Endothelial cell of hepatic sinusoid (primary cell): Measurements from ENCODE around the gene POLN.

Experiments
- in situ Hi-C: cut with HindIII; loops from 2 replicates; pipeline ENCODE4 v1.10.0; 2017; ENCODE audit warnings: low sequenced_read_pairs

POLN gene

DNA sequence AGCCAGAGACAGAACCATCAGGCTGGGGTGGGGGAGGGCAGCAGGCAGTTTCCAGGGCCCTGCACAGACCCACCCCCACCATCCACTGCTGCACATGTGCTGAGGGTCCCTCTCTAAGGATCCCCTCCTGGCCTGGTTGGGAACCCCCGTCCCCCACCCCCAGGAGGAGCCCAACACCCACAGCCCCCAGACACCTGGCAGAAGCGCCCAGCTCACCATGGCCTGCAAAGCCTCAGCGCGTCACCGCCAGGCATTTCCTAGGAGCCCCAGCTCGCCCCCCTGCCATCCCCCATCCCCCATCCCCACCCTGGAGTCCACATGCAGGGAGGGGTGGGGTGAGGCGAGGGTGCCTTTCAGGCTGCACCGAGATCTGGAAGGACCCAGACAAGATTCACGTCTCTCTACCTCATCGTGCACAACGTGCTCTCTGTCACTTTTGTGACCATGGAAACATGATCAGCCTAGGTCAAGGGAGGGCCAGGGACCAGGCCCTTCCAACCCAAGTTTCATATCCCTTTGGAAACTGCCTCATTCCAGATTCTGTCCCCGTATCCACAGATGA, 10.7 kb upstream of the POLN start:
- in situ Hi-C loops = no loop called here

DNA sequence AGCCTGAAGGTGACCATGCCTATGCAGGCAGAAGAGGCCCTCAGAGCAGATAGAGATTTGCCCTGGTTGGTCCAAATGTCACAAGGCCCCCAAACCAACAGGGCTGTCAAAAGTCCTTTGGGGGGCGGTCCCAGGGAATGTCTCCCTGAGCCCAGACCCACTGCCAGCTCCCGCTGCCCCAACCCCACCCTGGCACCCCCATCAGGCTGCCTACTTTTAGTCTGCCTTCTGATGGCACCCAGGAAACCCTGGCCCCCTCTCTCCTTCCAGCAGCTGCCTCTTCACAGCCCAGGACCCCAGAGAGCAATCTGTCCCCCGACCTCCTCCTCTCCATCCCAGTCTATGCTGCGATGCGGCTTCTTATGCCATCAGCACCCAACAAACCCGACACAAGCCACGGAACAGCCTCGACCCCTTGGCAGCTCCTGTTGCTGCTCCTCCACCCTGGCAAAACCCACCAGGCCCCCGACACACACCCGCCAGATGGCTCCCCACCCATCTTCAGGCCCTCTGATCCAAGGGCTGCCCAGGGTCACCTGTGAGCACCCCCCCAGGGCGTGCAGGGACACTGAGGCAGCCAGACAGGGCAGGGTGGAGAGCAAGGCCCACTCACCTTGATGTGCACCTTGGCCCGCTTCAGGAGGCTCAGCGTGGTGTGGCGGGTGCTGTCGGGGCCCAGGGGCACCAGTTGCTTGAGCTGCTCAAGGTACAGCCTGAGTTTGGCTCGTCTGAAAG, 10.0 kb upstream of the POLN start:
- in situ Hi-C loops = no loop called here

DNA sequence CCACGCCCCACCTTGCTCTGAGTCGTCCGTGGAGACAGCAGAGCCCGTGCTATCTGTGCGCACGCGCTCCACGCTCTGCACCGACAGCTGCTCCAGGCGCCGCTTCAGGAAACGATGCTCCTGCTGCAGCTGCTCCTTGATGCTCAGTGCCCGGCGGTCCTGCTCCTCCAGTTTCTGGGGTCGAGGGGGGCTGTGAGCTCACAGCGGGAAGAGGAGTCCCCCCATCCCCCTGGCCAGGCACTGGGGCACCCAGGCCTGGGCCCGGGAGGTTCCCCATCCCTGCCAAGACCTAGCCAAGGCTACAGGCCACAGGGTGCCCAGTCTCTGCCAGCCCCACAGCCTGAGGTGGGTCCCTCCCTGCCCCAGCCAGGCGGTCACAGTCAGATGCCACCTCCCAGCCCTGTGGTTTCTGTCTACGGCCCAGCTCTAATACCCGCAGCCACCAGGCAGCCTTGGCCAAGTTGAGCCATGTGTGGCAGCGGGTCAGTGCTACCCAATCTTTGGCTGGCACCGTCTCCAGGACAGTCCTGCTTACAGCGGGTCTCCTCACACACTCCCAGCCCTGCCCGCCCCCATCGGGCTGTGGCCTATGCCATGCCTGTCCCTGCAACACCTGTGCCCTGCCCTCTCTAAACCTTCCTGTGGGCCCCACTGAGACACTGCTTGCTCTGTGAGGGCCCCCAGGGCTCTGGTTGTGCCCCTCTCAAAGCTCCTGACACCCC, 9.3 kb upstream of the POLN start:
- in situ Hi-C loops = no loop called here

DNA sequence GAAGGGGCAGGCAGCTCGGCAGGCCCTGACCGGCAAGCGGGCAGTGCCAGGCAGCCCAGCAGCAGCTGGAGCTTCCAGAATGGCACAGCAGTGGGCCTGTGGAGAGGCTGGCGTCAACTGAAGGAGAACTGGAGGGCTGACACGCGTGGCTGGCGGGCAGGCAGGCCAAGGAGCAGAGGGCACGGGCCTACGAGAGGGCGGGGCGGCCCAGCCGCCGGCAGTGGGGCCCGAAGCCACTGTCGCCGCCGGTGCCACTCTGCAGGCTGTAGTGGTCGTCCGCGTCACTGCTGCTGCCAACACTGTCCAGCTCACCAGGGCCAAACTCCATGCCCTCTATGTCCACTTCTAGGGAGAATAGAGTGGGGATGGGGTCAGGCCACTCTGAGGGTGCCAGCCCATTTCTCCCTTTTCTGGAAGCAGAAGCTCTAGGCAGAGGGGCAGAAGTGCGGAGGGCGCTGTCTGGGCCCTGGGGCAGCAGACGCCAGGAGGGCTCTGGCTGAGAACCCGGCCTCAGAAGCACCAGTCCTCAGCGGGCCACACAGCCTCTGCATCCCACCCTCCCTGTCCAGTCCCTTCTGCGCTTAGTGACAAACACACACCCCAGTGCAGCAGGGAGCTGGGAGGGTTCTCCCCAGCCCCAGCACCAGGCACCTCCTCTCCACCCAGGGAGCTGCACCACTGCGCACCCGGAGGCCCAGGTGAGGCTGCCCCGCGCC, 8.6 kb upstream of the POLN start:
- in situ Hi-C loops = no loop called here

DNA sequence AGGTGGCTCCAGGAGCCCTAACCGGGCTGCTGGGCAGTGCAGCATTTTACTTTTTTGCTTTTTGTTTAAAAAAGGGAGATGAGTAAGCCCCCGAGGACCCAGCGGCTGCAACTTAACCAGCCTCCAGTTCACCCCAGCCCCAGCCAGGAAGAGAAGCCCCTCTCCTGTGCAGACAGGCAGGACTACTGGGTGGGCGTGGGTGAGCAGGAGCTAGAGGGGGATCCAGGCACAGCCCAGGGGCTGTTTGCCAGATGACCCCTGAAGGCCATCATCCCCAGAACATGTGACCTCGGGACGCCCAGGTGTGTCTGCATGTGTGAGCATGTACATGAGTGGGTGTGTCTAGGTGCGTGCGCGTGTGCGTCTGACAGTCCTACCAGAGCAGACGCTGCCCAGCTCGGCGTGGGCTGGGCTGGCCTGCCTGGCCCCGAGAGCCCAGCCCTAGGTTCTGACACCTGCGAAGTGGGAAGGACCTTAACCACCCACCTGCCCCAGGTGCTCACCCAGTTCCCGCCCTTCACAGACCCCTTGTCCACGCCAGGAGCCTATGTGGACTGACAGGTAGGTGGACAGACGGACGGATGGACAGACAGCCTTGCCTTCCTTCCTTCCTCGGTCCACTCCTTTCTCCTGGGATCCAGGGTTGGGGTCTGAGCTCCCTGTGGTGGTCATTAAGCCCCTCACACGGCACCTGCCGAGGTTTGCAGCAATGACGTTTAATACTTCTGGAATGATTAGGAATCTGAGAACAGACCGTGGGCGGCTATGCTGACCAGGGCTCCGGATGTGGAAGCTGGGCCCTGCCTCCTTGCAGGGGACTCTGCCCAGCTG, 7.8 kb upstream of the POLN start:
- in situ Hi-C loops = loop anchor here (10.0 kb wide), 1 partner anchor 55 kb away; no protein-coding TSS in a partner anchor

DNA sequence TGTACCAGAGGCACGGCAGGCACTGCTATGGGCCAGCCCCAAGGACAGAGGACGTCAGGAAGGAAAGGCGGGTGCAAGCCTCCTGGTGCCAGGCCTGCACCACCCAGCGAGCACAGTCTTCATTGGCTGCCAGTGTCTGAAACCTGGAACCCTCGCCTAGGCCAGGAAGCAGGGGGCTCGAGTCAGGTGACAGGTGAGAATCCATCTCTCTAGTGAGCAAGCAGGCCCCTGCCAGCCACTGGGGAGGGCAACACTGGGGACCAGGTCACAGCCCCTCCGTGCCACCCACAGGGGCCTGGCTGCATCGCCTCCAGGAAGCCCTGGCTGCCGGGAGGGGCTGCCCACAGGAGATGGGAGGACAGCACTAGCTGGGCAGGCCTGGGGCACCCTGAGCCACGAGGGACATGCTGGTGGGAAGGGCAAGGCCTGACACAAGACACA, 6.9 kb upstream of the POLN start:
- in situ Hi-C loops = loop anchor here (10.0 kb wide), 1 partner anchor 56 kb away; no protein-coding TSS in a partner anchor

DNA sequence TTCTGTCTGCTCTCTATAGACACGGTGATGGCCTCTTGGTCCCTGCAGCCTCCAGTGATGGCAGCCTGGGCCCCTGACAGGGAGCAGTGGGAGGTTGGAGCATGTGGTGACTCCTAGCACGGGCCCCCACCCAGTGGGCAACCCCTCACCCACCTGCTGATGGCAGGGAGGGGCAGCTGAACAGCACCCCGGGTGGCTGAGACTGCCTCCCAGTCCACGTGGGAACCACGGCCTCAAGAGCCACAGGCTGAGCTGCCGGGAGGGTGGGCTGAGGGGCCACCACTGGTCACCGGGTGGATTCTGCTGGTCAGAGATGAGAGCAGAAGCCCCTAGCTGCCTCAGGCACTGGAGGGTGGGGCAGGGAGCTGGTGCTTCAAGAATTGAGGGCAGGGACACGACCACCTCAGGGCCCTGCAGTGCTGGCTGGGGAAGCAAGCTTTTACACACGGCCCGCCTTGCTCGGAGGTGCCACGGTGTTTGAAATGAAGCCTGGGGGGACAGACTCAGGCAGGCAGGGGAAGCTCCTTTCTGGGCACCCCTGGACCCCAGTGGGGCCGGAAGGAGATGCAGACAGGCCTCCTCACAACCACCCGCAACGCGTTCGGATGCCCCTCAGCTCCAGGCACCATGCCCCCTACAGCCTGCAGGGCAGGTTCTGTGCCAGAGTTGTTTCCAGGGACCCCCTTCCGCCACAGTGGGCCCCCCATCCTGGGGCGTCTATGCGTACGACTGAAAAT, 6.3 kb upstream of the POLN start:
- in situ Hi-C loops = loop anchor here (10.0 kb wide), 1 partner anchor 57 kb away; no protein-coding TSS in a partner anchor

DNA sequence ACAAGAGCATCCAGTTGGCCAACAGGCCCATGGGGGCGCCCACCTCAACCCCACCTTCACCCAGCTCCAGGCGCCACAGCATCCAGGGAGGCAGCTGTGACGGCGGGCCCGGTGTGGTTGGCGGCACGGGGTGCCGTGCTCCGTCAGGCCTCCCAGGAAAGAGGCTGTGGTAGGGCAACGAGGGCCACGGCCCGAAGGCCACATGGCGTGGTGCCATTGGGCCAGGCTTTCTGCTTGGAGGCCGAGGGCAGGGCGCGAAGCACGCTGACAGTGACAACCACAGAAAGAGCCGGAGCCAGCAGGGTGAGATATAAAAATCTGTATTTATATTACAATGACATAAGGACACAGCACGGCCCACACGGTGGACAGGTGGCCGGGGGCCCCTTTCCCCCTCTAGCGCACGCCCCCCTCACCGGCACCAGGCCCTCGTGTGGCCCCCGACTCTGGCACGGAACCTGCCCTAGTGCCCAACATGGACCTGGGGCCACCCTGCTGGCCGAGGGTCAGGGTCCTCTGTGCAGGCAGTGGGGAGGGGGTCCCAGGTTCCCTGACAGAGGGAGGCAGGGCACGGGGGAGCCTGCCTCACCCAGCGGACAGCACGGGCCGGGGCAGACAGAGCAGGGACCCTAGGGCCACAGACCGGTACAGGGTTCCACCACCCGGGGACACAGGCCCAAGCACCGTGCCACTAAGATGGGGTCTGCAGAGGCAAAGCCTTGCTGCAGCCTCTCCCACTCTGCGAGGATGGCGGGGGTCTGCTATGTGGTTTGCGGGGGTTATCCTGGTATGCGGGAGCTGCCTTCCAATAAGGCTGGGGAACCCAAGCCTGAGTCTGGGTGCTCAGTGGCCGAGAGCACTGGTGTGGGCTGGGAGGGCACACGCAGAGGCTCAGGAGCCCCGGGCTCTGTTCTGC, 5.5 kb upstream of the POLN start:
- in situ Hi-C loops = loop anchor here (10.0 kb wide), 1 partner anchor 57 kb away; no protein-coding TSS in a partner anchor

DNA sequence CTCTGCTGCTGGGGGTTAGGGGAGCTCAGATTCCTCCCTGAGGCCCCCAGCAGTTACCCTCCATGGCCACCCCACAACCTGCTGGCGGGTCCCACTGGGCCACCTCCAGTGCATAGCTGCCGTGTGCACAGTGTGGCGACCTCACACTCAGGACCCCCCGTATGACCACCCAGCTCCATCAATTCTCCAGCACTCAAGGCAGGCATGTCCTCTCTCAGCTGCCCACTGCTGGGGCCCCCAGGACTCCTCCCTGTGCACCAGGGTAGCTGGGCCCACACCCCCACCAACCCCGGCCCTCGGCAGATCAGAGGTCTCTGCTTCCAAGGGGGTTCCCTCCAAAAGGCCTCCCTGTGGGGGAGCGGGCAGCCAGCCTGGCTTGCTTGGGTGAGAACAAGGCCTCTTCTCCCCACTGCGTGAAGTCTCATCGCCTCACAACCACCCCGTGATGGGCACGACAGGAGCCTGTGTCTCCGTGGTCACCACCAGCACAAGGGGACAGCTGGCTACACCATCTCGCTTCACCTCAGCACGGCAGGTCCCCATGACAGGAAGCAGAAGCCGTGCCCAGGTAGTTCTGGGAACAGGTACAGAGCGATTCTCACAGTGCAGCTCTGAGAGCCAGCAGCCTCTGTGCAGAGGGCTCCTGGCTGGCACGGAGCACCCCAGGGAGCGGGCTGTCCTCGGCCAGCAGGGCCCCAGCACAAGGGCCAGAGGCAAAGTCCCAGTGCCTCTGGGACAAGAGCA, 4.6 kb upstream of the POLN start:
- in situ Hi-C loops = loop anchor here (10.0 kb wide), 1 partner anchor 58 kb away; no protein-coding TSS in a partner anchor

DNA sequence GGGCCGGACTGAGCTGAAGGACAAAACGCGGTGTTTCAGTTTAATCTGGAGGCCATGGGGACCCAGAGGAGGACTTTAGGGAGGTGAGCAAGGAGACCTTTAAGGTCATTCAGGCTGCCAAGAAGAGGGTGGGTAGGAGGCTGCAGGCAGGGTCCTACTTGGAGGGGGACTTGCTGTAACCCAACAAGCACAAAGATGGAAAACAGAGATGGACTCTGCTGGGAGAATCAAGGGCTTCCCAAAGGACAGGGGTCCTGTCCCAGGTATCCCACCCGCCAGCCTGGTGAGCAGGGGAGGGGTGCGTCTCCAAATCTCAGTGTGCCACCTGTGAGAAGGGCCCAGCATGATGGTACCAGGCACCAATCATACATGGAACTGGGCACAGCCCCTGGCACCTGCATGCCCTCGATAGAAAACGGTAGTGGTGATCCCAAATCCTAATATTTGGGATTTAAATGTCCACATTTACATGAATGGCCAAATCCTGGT, 3.9 kb upstream of the POLN start:
- in situ Hi-C loops = loop anchor here (10.0 kb wide), 1 partner anchor 59 kb away; no protein-coding TSS in a partner anchor

DNA sequence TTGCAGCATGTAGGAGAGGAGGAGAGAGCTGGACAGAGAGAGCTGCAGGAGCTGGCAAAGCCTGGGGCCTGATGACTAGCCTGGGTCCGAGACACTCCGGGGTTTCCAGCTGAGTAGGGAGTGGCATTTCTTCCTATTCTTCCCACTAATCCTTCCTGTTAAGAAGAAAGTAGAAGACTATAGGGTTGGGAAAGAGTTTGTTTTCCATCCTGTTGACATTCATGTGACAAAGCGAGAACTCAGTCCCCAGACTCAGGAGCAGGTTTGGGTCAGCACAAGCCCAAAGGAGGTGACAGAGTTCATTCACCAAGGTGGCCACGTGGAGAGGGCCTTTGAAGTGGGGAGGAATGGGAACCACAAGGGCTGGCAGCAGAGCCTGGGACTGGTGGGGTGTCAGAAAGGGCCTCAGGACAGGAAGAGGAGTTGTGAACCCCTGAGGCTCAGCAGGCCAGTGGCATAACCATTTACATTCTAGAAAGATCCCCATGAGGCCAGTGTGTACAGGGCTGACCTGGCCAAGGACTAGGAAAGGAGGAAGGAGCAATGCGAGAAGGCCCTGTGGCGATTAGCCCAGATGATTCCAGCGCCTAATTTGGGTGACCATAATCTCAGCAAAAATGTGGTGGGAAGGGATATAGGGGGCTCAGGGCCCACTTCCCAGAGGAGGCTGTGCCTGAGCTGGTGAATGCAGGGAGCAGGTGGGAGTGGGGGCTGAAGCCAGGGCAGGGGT, 3.3 kb upstream of the POLN start:
- in situ Hi-C loops = loop anchor here (10.0 kb wide), 1 partner anchor 60 kb away; no protein-coding TSS in a partner anchor

DNA sequence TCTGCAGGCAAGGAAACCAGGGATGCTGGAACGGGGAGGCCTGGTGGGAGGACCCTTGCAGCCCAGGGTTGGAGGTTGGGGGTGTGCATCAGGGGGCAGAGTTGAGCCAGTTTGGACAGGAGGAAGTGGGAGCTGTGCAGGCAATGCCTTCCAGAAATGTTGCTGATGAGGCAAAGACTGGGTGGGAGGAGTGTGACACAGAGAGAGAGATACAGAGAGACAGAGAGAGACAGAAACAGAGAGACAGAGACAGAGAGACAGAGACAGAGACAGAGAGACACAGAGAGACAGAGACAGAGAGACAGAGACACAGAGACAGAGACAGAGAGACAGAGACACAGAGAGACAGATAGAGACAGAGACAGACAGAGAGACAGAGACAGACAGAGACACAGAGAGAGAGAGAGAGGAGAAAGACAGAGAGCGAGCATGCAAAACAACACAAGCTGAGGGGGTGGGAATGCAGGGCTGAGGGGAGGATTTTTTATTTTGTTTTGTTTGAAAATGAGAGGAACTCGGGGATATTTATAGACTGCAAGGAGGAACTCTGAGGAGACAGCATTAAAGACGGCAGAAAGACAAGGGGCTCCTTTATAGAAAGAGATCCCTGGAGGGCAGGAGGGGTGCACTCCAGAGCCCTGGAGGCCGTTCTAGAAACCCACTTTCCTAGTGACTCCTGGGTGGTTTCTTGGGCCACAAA, 1.9 kb upstream of the POLN start:
- in situ Hi-C loops = loop anchor here (5.0 to 10.0 kb wide), 2 partner anchors 61 to 178 kb away; no protein-coding TSS in a partner anchor

DNA sequence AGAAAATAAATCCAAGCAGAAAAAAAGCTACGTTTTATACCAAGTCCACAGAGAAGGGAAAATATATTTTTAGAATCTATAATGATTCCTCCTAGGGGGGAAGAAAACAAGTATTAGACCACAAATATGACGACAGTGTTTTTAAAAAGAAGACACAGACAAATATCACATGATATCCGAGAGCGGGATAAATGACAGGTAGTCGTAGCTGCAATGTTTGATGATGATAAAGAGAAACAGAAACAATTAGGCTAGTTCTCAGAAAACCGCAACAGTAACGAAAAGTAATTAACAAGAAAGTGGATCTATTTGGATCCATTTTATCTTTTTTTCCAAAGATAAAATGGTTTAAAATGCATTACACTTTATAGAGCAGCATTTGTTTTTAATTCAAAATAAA, 918 bp downstream of the POLN start:
- in situ Hi-C loops = loop anchor here (5.0 to 10.0 kb wide), 2 partner anchors 64 to 181 kb away; no protein-coding TSS in a partner anchor

DNA sequence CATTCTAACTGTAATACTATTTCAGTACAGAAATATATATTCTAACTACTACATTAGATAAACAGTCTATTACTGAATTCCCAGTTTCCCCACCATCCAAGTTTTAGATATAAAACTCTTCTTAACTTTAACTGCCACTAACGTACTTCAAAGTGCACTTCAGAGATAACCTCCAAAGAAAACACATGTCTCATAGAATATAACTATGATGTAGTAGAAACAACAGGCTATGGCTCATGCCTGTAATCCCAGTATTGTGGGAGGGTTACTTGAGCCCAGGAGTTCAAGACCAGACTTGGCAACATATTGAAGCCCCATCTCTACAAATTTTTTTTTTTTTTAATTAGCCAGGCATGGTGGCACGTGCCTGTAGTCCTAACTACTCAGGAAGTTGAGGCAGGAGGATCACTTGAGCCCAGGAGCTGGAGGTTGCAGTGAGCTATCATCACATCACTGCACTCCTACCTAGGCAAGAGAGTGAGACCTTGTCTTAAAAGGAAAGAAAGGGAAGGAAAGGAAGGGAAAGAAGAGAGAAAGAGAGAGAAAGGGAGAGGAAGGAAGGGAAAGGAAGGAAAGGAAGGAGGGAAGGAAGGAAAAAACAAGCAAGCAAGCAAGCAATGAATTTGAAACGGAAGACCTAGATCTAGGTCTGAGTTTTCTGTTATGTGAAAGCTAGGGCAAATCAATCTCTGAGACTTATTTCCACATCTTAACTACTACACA, 4.8 kb downstream of the POLN start:
- in situ Hi-C loops = no loop called here

DNA sequence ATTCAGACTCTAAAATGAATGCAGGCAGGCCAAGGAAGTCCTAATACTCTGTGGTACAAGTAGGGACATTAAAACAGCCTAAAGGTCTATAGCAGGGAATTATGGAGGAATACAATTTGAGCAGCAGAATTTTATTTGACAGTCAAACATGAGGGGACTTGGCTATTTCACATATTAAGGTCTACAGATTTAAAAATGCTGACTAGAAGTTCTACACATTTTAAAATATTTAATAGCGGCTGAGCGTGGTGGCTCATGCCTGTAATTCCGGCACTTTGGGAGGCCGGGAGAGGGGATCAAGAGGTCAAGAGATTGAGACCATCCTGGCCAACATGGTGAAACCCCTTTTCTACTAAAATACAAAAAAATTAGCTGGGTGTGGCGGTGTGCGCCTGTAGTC, 10.8 kb downstream of the POLN start:
- in situ Hi-C loops = no loop called here
